HepG2 (cell line): ENCODE data around the gene TTLL13. TPM values are rescaled to one million over a fixed set of nuclear protein-coding genes. Genes with fewer than 3 reads are reported as not detected.

ENCODE experiments used
- ATAC-seq: fragments of 200-7000 bp; cut with Tn5 transposase; 3 replicates; pipeline ENCODE4 v1.9.1; 2020; ENCODE audit warnings: mild to moderate bottlenecking, moderate library complexity
- BruUV-seq: library from RNA; stranded (reverse); fragments of 400-500 nt; replicated peaks from 2 replicates; lab custom pipeline; 2021; lab: Mats Ljungman, UMichigan
- CTCF ChIA-PET: fragments of 300-600 bp; formaldehyde crosslinking; extraction: SDS; loops from one replicate; lab custom pipeline; 2021; ENCODE audit warnings: low total read pairs, inconsistent platforms, low intra/inter-chr PET ratio; lab: Yijun Ruan, JAX
- POLR2A ChIA-PET: fragments of 350-600 bp; sonication (Branson Sonifier 250); formaldehyde crosslinking; loops from one replicate; lab custom pipeline; 2020; ENCODE audit warnings: antibody characterized with exemption, inconsistent platforms; lab: Yijun Ruan, JAX
- DNase-seq: peaks from one replicate; pipeline ENCODE4 v3.0.0-alpha.2; 2015; ENCODE audit warnings: low spot score
- FAIRE-seq: peaks from 3 replicates; lab custom pipeline; 2011; peaks lifted over from hg19 to GRCh38; lab: Jason Lieb, UNC
- H2AFZ ChIP-seq: one replicate; pipeline ENCODE4 v1.6.1; 2011; ENCODE audit warnings: low read length, inconsistent platforms
- H3K27ac ChIP-seq: fragments of 300-600 bp; 3 replicates; pipeline ENCODE4 v1.8.0; 2011; ENCODE audit warnings: mixed run types, mild to moderate bottlenecking, mixed read lengths, low read length, inconsistent platforms; ENCODE audit not compliant: insufficient read depth; ENCODE audit errors: extremely low read length
- H3K27me3 ChIP-seq, 2 experiments: fragments of 200-600 bp in 1 of 2; 2 replicates in 1 of 2; 3 replicates in 1 of 2; pipeline versions ENCODE4 v1.6.0 to v1.8.0; 2011; ENCODE audit warnings: low read length in 2 of 2, mild to moderate bottlenecking in 2 of 2, moderate library complexity in 2 of 2, inconsistent platforms in 1 of 2; ENCODE audit not compliant: insufficient read depth in 2 of 2, control insufficient read depth in 1 of 2
- H3K36me3 ChIP-seq, 2 experiments: fragments of 200-600 bp in 1 of 2; replicated peaks in 1 of 2; 2 replicates in 1 of 2; 3 replicates in 1 of 2; pipeline versions ENCODE4 v1.5.1 to v1.8.0; 2011; ENCODE audit warnings: low read length in 2 of 2, inconsistent platforms in 1 of 2; ENCODE audit not compliant: insufficient read depth in 2 of 2, control insufficient read depth in 1 of 2
- H3K4me1 ChIP-seq: 2 replicates; pipeline ENCODE4 v1.5.1; 2012; ENCODE audit warnings: low read length, inconsistent platforms; ENCODE audit not compliant: insufficient read depth
- H3K4me2 ChIP-seq: 2 replicates; pipeline ENCODE4 v1.6.0; 2011; ENCODE audit warnings: low read depth, low read length, inconsistent platforms
- H3K4me3 ChIP-seq, 3 experiments: fragments of 200-600 bp in 1 of 3; sonication (generic), shearing (Covaris generic) in 1 of 3; replicated peaks in 1 of 3; 2 replicates each; pipeline ENCODE4 v1.5.1; 2011 to 2016; ENCODE audit warnings: low read length in 3 of 3, inconsistent platforms in 2 of 3, low read depth in 2 of 3, mild to moderate bottlenecking in 2 of 3, control low read depth in 1 of 3, mixed read lengths in 1 of 3; ENCODE audit not compliant: insufficient read depth in 1 of 3
- H3K79me2 ChIP-seq: one replicate; pipeline ENCODE4 v1.6.1; 2011; ENCODE audit warnings: low read length, inconsistent platforms; ENCODE audit not compliant: insufficient read depth
- H3K9ac ChIP-seq: 2 replicates; pipeline ENCODE4 v1.6.0; 2011; ENCODE audit warnings: mild to moderate bottlenecking, low read depth, low read length, inconsistent platforms; ENCODE audit not compliant: insufficient read depth
- H3K9me3 ChIP-seq: 2 replicates; pipeline ENCODE4 v1.5.1; 2012; ENCODE audit warnings: mild to moderate bottlenecking, low read length
- H4K20me1 ChIP-seq: 2 replicates; pipeline ENCODE4 v1.6.0; 2011; ENCODE audit warnings: inconsistent platforms, mild to moderate bottlenecking, low read length, moderate library complexity; ENCODE audit not compliant: insufficient read depth
- ASH2L ChIP-seq: fragments of 300-600, 200-600 bp; sonication (generic); IDR thresholded peaks from 2 replicates; pipeline ENCODE4 v1.7.0; 2017; ENCODE audit warnings: low read depth, mild to moderate bottlenecking, moderate library complexity, mixed read lengths, low read length; ENCODE audit not compliant: insufficient read length
- HNF4A ChIP-seq: sonication (generic); formaldehyde crosslinking; IDR thresholded peaks from 2 replicates; pipeline ENCODE4 v1.4.0; 2020; ENCODE audit warnings: missing genetic modification reagents
- HOXA7 ChIP-seq: sonication (generic); formaldehyde crosslinking; IDR thresholded peaks from 2 replicates; pipeline ENCODE4 v1.8.1; 2022; ENCODE audit warnings: mild to moderate bottlenecking, missing genetic modification reagents, moderate library complexity
- MIER2 ChIP-seq: IDR thresholded peaks from 2 replicates; pipeline ENCODE4 v1.6.1; 2016; ENCODE audit warnings: missing biosample characterization, missing genetic modification reagents
- MTF1 ChIP-seq: sonication (generic); formaldehyde crosslinking; IDR thresholded peaks from 2 replicates; pipeline ENCODE4 v1.5.0; 2020; ENCODE audit warnings: missing genetic modification reagents
- NRL ChIP-seq: sonication (generic); formaldehyde crosslinking; IDR thresholded peaks from 2 replicates; pipeline ENCODE4 v1.5.0; 2020; ENCODE audit warnings: missing genetic modification reagents, mild to moderate bottlenecking, moderate library complexity, borderline replicate concordance
- PHF5A ChIP-seq: IDR thresholded peaks from one replicate; pipeline ENCODE4 v1.6.1; 2018; ENCODE audit warnings: low read depth, missing genetic modification reagents; ENCODE audit not compliant: unreplicated experiment
- PITX1 ChIP-seq: sonication (generic); formaldehyde crosslinking; IDR thresholded peaks from 2 replicates; pipeline ENCODE4 v1.5.1; 2020; ENCODE audit warnings: mild to moderate bottlenecking, missing genetic modification reagents
- RFX3 ChIP-seq: IDR thresholded peaks from 2 replicates; pipeline ENCODE4 v1.6.1; 2016; ENCODE audit warnings: missing biosample characterization, missing genetic modification reagents
- ZNF30 ChIP-seq: sonication (generic); formaldehyde crosslinking; IDR thresholded peaks from 2 replicates; pipeline ENCODE4 v1.5.0; 2020; ENCODE audit warnings: mild to moderate bottlenecking, missing genetic modification reagents
- ZNF546 ChIP-seq: sonication (generic); formaldehyde crosslinking; conservative IDR thresholded peaks from 2 replicates; pipeline ENCODE4 v1.8.1; 2023; ENCODE audit warnings: mild to moderate bottlenecking, missing genetic modification reagents
- ZNF780A ChIP-seq: sonication (generic); formaldehyde crosslinking; IDR thresholded peaks from 2 replicates; pipeline ENCODE4 v1.8.0; 2022; ENCODE audit warnings: mild to moderate bottlenecking, missing genetic modification reagents, moderate library complexity
- ZSCAN9 ChIP-seq: IDR thresholded peaks from 2 replicates; pipeline ENCODE4 v1.6.1; 2016; ENCODE audit warnings: borderline replicate concordance
- WGBS: methylation state at CpG from one replicate; pipeline ENCODE4 v1.1.6; 2017; ENCODE audit warnings: low lambda C conversion rate; 5-methylcytosine and 5-hydroxymethylcytosine counted together
- in situ Hi-C: cut with HindIII; loops from 2 replicates; pipeline ENCODE4 v1.10.0; 2017; ENCODE audit warnings: low pct_unique_long_range_greater_than_20kb; ENCODE audit not compliant: extremely low pct_ligation_motif_present
- intact Hi-C: fragments of 100-400 bp; cut with micrococcal nuclease; formaldehyde crosslinking; loops from one replicate; pipeline ENCODE4 v1.10.0; 2022; ENCODE audit not compliant: unreplicated experiment
- polyA plus RNA-seq, 8 experiments: library from polyadenylated mRNA; depleted of rRNA in 3 of 8; stranded (reverse) in 7 of 8; unstranded in 1 of 8; fragments of >200 nt; fragmentation: Illumina TruSeq in 4 of 8; extraction: Trizol in 4 of 8; gene quantifications; 2 replicates each; pipeline versions ENCODE4 v1.2.1 to v1.2.3, GENCODE V29; 2011 to 2016; ENCODE audit warnings: low read depth in 4 of 8, missing spikeins in 1 of 8, mixed read lengths in 1 of 8; ENCODE audit not compliant: insufficient read depth in 1 of 8
- total RNA-seq, 5 experiments: library from RNA; depleted of rRNA; stranded (reverse); fragments of >200 nt; fragmentation: Illumina TruSeq; extraction: Trizol; gene quantifications; 2 replicates each; pipeline ENCODE4 v1.2.3, GENCODE V29; 2016; ENCODE audit warnings: low read depth in 1 of 5
- TF ChIP-seq, protein P1 (sequence below): sonication (generic); formaldehyde crosslinking; IDR thresholded peaks from 2 replicates; pipeline ENCODE4 v1.4.0; 2020; ENCODE audit warnings: missing genetic modification reagents, mild to moderate bottlenecking, borderline replicate concordance
- TF ChIP-seq, protein P2 (sequence below): sonication (generic); formaldehyde crosslinking; IDR thresholded peaks from 2 replicates; pipeline ENCODE4 v1.8.1; 2023; ENCODE audit warnings: mild to moderate bottlenecking, missing genetic modification reagents

TTLL13 gene
- total and polyA plus RNA-seq, 2 of the 13 experiments (the other 11 are each of a cell fraction or from before 2014, with no cell fraction given), result 0.07 to 0.29 TPM

DNA sequence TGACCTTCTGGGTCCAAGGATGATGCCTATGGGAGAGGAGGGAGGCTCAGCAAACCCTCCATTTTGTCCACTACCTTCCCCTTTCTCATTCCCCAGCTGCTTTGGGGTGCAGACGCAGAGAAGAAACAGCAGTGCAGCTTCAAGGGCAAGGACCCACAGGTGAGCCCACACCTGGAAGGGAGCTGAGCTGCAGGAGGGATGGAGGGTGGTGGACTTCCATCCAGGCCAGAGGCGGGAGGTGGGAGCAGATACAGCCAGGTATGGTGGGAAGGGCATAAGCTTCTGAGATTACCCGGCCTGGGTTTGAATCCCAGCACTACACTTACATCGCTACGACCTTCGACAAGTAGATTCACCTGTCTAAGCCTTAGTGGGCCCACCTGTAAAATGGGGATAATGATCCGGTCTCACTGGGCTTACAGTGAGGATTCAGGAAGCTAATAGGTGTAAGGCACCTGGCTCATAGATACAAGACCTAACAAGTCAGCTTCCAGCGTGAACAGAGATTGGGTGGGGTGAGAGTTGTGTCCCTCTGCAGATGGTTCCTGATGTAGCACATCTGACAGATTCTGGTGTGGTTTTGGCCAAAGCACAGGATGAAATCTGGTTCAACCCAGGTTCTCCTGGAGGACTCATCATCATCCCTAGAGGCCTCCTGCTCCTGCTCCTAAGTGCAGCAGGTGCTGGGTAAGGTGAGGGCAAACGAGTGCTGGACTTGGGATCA is 31.5 kb upstream of the TTLL13 start:
- WGBS, result 94% methylated on average over 5 of the region's 9 CpGs
- TF ChIP-seq, protein P1, sequence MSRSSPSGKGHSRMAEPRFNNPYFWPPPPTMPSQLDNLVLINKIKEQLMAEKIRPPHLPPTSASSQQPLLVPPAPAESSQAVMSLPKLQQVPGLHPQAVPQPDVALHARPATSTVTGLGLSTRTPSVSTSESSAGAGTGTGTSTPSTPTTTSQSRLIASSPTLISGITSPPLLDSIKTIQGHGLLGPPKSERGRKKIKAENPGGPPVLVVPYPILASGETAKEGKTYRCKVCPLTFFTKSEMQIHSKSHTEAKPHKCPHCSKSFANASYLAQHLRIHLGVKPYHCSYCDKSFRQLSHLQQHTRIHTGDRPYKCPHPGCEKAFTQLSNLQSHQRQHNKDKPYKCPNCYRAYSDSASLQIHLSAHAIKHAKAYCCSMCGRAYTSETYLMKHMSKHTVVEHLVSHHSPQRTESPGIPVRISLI (CRISPR knock-in tag), result no peak
- TF ChIP-seq HNF4A, result no peak
- TF ChIP-seq NRL, result no peak
- TF ChIP-seq ZSCAN9 (CRISPR knock-in tag), result no peak
- TF ChIP-seq ZNF546 (CRISPR knock-in tag), result no peak
- no peak for TF ChIP-seq MIER2 (CRISPR knock-in tag)
- no peak for TF ChIP-seq PITX1
- no peak for TF ChIP-seq HOXA7 (CRISPR knock-in tag)
- no peak for TF ChIP-seq ZNF30 (CRISPR knock-in tag)
- TF ChIP-seq RFX3 (CRISPR knock-in tag), result no peak
- TF ChIP-seq ASH2L, result no peak
- no peak for TF ChIP-seq ZNF780A (CRISPR knock-in tag)
- no peak for TF ChIP-seq MTF1 (CRISPR knock-in tag)
- TF ChIP-seq, protein P2, sequence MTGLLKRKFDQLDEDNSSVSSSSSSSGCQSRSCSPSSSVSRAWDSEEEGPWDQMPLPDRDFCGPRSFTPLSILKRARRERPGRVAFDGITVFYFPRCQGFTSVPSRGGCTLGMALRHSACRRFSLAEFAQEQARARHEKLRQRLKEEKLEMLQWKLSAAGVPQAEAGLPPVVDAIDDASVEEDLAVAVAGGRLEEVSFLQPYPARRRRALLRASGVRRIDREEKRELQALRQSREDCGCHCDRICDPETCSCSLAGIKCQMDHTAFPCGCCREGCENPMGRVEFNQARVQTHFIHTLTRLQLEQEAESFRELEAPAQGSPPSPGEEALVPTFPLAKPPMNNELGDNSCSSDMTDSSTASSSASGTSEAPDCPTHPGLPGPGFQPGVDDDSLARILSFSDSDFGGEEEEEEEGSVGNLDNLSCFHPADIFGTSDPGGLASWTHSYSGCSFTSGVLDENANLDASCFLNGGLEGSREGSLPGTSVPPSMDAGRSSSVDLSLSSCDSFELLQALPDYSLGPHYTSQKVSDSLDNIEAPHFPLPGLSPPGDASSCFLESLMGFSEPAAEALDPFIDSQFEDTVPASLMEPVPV, result no peak
- TF ChIP-seq PHF5A (CRISPR knock-in tag), result no peak
- Histone ChIP-seq H3K9me3 (no peaks in the 10 kb centered on the region), H3K79me2 (no peaks in the 10 kb centered on the region), H2AFZ (no peak overlapping the region), H3K9ac (no peak overlapping the region), H3K4me3 (no peak overlapping the region), H3K4me2 (no peak overlapping the region), H4K20me1 (no peaks in the 10 kb centered on the region), H3K4me1 (no peaks in the 10 kb centered on the region), H3K27ac (no peak overlapping the region), H3K36me3 (peaks cover 3 to 5% of the 10 kb centered on the region in 2 experiments; a peak in 2 of 5 replicates), H3K27me3 (no peaks in the 10 kb centered on the region)
- no peak for FAIRE-seq
- ChIA-PET CTCF (interaction anchor here (4.1 kb wide), 1 partner anchor 75 kb away, joined by 41 read pairs; no protein-coding TSS in a partner anchor), POLR2A (no interaction called here)
- BruUV-seq, result no TSS peak
- no peak for ATAC-seq
- intact Hi-C loops (no loop called here), in situ Hi-C loops (no loop called here)
- no peak for DNase-seq
